HTR-8/SVneo (cell line): ENCODE data around the gene CCER1.
"Not testable (repeated sequence)": the region's sequence is repeated elsewhere in the genome, so short reads cannot be mapped to it uniquely, and the experiment has no call there.

Source experiments
- DNase-seq: peaks from one replicate; pipeline ENCODE4 v3.0.0; 2011; ENCODE audit warnings: low spot score, mixed read lengths; ENCODE audit not compliant: insufficient read length
- FAIRE-seq: peaks from 2 replicates; lab custom pipeline; 2011; peaks lifted over from hg19 to GRCh38; lab: Jason Lieb, UNC

CCER1 gene, protein sequence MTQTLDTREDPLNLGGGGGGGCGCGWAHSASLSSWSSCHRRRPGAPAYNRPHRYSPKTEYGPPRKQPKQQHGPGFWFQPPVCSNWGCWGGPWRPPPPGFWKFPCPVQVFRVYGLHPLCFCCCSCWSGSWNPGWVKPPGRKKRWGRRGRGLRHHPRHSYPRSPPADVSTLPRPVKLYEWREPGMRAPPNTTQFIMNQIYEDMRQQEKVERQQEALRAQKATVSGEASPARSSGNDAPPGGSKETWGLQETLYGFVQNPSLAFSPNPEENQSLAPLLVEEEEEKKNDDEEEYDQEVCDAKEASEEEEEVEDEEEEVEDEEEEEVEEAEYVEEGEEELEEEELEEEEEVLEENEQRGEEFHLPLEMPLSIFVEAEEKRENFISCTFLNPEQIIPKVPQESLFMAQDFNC

DNA sequence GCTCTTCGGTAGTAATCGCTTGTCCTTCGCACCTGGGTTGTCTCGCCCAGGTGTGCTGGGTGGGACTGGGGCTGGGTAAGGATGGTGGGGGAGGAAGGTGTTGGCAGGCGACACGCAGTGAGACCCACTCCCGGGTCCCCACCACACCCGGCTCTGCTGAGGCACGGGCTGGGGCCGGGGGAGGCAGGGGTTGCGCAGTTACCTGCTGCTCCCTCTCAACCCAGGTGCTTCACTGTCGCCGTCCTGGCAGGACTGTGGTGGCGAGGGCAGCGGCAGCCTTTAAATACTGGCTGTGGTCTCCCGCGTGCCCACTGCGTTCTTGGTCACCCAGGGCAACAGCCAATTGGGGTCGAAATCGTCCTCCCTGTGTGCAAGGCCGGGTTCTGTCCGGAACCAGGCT, at the start of gene CCER1:
Gene CCER1, minus strand, starts transcription at position 256 of the 400 bp plus-strand sequence. CDS start 434 bp downstream, outside the sequence.
- no peak for FAIRE-seq

DNA sequence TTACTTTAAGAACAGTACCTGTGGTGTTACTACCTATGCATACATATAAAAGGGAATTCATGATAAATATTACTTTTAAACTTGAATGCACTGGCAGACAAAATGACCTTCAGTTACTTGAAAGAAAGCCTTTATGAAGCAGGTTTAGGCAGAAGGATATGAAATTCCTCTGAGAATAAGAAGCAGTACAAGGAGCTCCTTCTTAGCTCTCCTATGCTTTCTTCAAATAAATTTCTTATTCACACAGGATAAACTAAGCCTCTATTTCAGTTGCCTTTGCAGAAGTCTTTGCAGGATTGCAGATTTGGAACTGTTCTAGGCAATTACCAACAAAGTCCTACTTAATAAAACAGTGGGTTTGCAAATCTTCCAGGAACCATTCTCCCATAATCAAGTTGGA, 48.8 kb upstream of the CCER1 start:
- no peak for FAIRE-seq
- no peak for DNase-seq

More for the DNA sequence above, at the start of gene CCER1:
- no peak for DNase-seq

DNA sequence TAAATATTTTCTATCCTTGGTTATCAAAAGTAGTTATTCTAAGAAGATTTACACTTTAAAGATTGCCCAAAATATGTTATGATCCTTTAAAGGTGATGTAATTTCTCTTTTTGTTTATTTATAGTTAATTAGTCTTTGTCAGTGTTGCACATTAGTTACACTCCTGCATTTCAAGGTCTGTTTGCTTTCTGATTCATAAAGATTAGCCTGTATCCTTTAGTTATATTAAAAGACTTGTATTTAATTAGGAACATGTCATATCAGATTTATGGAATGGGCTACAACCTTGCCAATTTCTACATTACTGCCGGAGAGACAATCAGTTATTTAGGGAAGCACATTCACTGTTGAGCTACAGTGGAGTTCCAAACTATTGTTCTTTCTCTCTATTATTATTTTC, 46.3 kb upstream of the CCER1 start:
- DNase-seq, result no peak
- no peak for FAIRE-seq

DNA sequence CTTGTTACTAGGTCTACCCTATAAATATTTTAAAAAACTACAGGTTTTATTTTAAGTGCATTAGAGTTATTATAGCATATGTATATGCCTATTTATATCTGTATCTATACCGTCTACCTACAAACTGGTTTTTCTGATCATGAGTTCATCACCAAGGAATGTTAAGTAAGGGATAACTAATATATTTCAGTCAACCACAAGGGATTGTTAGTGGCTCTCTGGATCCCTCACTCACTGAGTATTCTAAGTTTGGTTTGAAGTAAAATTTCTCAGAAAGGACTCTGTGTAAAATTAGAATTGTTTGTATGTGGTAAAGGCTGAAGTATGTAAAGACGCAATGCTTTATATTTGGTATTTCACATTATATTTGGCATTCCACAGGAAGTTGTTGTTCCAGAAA, 45.0 kb upstream of the CCER1 start:
- DNase-seq, result no peak
- no peak for FAIRE-seq

DNA sequence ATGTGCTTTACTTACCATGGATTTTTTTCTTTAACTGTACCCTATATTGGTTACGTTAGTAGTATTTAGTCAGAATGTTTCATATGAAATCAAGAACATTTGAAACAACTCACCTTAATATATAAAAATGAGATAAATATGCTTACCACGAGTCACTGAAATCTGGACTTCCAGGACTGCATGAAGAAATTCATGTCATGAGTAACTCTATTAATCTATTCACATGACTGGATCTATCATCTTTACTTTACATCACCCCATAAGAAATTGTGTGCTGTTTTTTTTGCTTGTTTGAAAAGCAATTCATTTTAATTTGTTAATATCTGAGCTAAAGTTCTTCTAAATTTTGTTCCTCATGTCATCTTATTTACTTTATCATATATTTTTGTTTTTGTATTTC, 44.6 kb upstream of the CCER1 start:
- FAIRE-seq (no peak), DNase-seq (no peak)

DNA sequence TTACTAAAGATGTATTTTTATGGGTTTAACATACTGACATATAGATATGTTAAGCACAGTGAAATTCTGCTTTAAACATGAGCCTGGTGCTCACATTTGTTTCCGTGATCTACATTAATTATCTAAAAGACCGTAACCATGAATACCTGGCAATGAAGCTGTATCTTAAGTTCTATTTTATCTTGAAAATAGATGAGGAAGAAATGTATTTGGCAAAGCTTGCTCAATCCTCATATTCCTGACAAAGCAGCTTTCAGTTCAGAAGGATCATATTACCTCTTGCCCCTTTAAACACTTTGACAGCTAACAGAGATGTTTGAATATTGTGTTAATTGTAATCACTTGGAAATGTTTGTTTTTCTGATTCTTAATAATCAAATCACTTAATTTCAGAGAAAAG, 40.0 kb upstream of the CCER1 start:
- DNase-seq (no peak), FAIRE-seq (peak; percentile 40)

DNA sequence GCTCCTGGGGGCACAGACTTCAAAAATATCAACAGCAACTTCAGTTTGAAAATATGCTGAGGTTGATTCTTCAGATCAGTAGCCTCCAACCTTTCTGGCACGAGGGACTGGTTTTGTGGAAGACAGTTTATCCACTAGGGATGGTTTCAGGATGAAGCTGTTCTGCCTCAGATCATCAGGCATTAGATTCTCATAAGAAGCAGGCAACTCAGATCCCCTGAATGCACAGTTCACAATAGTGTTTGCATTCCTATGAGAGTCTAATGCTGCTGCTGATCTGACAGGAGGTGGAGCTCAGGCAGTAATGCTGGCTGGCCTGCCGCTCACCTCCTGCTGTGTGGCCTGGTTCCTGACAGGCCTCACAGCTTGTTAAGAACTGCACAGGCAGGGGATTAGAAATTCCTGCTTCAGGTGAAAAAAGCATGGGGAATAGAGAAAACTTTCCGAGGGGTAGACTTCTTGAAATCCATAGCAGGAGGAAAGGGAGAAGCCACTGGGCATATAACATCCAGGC, 37.0 kb upstream of the CCER1 start:
- DNase-seq (no peak), FAIRE-seq (no peak)

DNA sequence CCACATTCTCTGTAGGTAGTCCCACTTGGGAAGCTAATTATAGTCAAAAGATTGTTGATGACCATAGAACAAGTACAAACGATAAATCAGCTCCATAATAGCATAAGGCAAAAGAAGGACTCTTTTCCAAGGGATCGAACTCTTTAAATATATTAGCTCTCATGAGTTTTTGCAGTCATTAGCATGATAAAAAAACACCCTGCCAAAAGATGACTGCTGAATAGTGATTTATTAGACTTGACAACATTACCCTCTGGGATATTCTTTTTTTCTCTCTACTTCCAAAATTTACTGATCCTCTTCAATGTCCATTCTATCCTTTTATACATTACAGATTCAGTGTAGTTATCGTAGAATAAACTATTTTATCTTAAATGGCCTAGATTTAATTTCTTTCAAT, 35.6 kb upstream of the CCER1 start:
- FAIRE-seq, result no peak
- DNase-seq, result no peak

DNA sequence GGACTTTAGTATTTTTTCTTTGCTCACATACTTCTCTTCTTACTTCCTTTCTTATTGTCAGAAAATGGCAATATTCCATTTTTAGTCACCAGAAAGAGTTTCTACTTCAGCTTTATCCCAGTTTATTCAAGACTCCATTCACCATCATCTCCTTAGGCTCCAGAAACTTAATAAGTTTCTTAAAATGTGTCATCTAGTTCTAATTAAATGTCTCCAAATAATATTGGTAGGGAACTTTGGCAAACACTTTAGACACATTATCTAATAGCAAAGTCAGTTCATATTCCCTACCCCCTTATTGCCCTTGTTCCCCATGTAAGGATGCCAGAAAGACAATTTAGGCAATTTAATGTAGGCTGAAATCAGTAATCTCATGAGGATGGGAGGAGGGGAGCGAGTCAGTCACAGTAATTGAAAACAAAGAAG, 34.7 kb upstream of the CCER1 start:
- no peak for DNase-seq
- no peak for FAIRE-seq

DNA sequence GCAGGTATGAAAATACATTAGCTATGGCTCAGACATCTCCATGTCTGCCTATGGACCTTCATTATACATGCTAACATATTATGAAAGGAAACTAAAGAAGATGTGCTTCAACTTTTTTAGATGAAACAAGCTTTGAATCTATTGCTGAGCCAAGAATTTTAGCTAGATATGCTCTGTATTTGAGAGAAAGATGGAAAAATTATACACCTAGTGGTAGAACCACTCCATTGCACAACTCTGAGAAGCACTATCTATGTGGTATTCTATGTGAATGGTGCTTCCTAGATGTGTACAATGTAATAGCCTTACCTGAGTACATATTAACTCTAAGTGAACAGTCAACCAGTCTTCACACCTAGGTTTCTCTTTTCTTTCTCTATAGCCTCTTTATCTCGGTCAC, 32.5 kb upstream of the CCER1 start:
- no peak for FAIRE-seq
- no peak for DNase-seq

DNA sequence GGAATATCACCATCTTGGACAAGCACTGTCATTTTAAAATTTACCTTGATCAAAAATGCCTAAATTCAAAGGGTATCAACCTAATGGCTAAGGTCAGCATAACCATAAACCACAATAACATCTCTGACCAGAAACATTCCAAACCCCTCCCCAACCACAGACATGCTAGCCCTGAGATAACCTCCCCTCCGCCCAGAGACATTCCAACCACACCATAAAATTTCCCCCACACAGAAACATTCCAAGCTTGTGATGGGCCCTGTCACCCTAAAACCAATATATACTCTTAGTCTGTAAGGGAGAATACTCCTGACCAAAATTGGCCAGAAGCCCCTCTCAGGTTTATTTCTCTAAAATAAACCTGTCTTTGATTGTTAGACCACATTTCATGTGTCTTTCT, 32.1 kb upstream of the CCER1 start:
- DNase-seq (no peak), FAIRE-seq (no peak)

DNA sequence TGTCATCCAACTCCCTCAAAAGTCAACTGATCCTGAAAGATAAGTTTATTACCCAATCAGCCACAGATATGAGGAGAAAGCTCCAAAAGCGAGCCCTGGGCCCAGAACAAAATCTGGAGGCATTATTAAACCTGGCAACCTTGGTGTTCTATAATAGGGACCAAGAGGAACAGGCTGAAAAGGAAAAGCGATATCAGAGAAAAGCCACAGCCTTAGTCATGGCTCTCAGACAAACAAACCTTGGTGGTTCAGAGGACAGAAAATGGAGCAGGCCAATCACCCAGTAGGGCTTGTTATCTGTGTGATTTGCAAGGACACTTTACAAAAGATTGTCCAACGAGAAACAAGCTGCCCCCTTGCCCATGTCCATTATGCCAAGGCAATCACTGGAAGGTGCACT, 30.4 kb upstream of the CCER1 start:
- DNase-seq, result not testable (repeated sequence)
- peak; percentile 31 for FAIRE-seq

DNA sequence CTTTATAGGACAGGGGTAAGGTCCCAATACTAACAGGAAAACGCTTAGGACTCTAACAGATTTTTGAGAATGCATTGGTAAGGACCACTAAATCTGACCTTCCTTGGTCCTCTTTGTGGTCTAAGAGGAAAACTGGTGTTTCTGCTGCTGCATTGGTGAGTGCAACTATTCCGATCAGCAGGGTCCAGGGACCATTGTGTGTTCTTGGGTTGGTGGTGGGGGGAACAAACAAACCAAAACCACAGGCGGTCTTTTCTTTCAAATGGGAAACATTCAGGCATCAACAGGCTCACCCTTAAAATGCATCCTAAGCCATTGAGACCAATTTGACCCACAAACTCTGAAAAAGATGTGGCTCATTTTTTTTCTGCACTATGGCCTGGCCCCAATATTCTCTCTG, 29.1 kb upstream of the CCER1 start:
- no peak for FAIRE-seq
- DNase-seq, result no peak

DNA sequence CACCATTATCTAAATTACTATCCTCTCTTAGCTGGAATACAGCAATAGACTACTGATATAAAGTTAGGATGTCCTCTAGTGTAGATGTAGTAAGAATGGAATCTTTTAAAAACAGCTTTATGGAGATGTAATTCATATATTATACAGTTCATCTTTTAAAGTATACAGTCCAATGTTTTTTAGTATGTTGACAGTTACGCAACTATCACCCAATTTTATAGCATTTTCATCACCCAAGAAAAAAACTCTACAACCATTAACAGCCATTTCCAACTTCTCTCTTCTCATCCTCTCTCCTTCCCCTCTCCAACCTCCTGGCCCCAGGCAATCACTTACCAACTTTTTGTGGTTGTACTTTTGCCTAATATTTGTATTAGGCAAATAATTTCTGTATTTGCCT, 27.2 kb upstream of the CCER1 start:
- FAIRE-seq (no peak), DNase-seq (no peak)

DNA sequence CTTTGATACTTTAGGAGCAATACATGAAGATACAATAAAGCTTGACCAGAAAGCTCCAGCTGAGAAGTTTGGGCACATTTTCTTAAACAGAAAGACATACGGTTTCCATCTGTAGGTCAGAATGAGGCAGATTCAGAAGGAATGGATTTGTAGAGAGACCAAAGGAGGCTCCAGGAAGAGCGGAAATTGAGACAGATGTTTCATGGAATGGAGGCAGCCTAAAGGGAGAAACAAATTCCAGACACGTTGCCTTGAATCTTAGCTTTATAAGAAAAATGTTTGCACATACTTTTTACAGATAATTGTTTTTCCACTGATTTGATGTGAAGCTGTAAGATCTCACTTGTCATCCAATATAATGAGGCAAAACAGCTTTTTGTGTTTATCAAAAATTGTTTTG, 25.0 kb upstream of the CCER1 start:
- FAIRE-seq (no peak), DNase-seq (no peak)

DNA sequence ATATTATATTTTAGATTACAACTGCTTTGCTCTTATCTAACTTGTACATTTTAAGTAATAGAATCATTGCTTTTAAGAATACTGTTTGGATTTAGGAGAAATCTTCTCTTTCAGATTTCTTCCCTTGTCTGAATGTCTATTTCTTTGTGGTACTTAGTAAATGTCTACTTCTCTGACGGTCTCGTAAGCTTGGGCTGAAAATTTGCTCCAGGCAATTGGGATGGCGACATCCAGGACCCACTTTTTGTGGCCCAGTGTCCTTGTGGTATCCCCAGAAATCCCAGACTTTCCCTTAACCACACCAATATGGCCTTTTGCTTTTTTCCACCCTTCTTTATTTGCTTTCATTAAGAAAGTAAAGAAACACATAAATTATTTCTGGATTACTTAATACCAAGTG, 24.0 kb upstream of the CCER1 start:
- DNase-seq (no peak), FAIRE-seq (no peak)

DNA sequence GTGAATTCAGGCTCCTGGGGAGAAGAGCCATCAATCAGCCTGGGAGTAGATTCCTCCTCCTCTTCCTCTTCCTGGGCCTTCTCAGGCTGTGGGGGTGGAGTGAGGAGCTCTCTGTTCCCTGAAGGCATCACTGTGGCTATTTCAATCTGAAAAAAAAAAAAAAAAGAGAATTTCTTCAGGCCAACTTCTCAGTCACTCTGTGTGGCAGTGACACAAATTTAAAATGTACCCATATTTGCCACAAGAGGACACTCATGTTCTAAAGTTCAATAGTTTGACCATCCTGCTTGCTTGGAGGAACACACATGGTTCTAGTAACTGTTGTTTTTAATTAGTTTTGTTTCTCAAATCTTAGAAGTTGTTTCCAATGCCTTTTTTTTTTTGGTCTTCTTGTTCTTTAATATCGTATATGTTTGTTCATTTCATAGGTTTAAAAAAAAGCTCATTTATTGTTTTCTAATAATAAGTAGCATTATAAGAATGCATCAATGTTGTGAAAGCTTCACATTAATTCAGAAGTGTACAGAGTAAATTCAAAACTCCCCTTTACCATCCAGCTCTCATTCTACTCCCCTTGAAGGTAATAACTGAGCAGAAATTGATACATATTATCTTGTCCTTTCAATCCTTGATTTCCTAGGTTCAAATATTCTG, 23.3 kb upstream of the CCER1 start:
- peak; percentile 46 for DNase-seq
- no peak for FAIRE-seq

DNA sequence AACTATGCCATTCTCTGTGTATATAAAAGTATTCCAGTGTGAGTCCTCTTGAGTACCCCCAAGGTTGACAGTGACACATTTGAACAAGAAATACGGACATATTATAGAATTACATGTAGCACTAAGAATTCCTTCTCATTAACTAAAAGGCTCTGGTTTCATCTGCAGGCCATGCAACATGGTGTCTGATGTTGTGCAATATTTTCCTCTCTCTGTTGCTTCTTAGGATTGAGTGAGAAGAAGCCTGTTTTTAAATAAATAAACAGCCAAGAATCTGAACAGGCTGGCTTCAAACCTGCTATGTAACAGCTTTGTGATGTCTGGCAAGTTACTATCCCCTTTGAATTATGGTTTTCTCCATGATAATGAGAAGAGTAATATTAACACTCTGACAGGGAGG, 22.2 kb upstream of the CCER1 start:
- FAIRE-seq (no peak), DNase-seq (no peak)

DNA sequence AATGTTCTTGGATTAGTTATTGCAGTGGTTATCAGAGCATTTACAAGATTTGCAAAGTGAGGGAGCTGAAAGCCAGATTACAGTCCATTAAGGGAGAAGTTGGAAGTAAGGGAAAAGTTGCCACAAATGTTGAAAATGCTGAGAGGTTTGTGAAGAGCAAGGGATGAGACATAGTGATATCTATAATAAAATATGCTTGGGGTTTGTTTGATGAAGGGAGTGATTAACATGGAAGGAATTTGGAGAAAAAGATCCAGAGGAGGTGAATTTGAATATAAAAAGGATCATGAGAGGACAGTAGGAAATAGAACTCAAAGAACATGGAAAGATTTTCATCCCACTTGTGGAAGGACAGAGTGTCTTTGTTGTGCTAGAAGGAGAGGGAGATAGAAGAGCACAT, 19.3 kb upstream of the CCER1 start:
- FAIRE-seq (no peak), DNase-seq (peak; percentile 4)

DNA sequence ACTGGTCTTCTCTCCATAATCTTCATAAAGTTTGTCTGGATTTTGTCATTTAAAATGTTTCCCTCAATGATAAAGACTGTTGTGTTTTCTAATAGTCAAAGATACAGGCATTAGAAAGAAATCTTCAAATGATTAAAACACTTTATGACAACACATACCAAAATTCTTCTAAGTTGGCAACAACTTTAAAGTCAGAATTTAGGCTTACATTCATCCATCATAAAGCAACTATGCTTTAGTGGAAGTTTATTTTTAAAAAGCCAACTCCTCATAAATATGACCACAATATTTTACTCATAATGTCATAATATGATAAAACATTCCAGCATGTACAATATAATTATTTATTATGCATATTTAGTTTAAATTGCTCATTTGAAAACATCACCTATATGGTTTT, 17.2 kb upstream of the CCER1 start:
- FAIRE-seq (no peak), DNase-seq (no peak)

DNA sequence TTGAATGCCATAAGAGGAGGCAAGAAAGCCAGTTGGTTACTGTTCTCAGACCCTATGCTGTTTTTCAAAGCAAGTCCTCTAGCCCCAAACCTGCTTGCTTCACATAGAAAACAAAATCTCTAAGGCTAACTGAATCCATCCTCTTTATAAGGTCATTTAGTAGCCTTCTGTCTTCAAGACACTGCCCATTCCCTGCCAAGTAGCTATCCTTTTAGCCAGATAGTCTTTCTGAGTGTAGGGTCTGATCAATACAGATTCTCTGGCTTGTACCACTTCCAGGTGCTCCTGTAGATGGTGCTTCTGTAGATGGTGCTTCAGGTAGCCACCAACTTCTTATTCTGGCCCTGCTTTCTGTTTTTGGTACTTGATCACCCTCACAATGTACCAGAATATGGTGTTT, 15.9 kb upstream of the CCER1 start:
- FAIRE-seq, result no peak
- no peak for DNase-seq

DNA sequence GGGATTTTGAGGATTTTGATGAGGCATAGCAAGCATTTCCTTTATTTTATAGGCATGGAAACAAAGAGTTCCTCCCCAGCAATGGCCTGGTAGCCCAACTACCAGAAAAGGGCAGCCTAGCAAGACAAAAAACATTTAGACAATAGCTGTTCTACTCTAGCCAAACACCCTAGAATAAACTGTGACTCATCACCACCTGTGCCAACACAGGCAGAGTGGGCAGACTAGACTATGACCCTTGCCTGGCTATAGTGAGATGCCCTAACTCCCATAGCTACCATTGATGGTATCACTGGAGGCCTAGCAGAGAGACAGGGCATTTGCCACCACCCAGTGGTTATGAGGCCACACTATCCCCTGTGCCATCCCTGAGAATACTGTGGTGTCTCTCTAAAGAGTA, 15.5 kb upstream of the CCER1 start:
- no peak for DNase-seq
- FAIRE-seq, result no peak
